Small intestine (tissue), 7 donors: Measurements from ENCODE around the gene MROH2A. TPM values are rescaled to one million over a fixed set of nuclear protein-coding genes. Genes with fewer than 3 reads are reported as not detected.

Experiments
- DNase-seq, 2 donors: peaks; one replicate each; pipeline versions ENCODE4 v3.0.0 to v3.0.0-alpha.2; 2013
- FAIRE-seq: peaks from 2 replicates; lab custom pipeline; 2012; peaks lifted over from hg19 to GRCh38; lab: Jason Lieb, UNC
- H3K27ac ChIP-seq, 3 donors: one replicate each; pipeline ENCODE4 v1.5.1; 2013; ENCODE audit warnings: low read length in 2 of 3, mild to moderate bottlenecking in 2 of 3, control low read depth in 1 of 3, inconsistent platforms in 1 of 3, low read depth in 1 of 3, moderate library complexity in 1 of 3
- H3K27me3 ChIP-seq, 3 donors: one replicate each; pipeline ENCODE4 v1.6.1; 2013; ENCODE audit warnings: low read length in 3 of 3, inconsistent platforms in 1 of 3; ENCODE audit not compliant: control insufficient read depth in 3 of 3, insufficient read depth in 3 of 3
- H3K36me3 ChIP-seq, 3 donors: one replicate each; pipeline ENCODE4 v1.6.1; 2013; ENCODE audit warnings: low read length in 3 of 3, inconsistent platforms in 1 of 3, low read depth in 1 of 3, mild to moderate bottlenecking in 1 of 3, moderate library complexity in 1 of 3; ENCODE audit not compliant: control insufficient read depth in 3 of 3, insufficient read depth in 2 of 3
- H3K4me1 ChIP-seq, 3 donors: one replicate each; pipeline ENCODE4 v1.6.1; 2013; ENCODE audit warnings: low read length in 2 of 3, inconsistent platforms in 1 of 3, low read depth in 1 of 3, mild to moderate bottlenecking in 1 of 3, moderate library complexity in 1 of 3; ENCODE audit not compliant: control insufficient read depth in 3 of 3, insufficient read depth in 2 of 3
- H3K4me3 ChIP-seq, 3 donors: one replicate each; pipeline ENCODE4 v1.5.1; 2013; ENCODE audit warnings: low read length in 3 of 3, control low read depth in 1 of 3, inconsistent platforms in 1 of 3, low read depth in 1 of 3, mild to moderate bottlenecking in 1 of 3, moderate library complexity in 1 of 3
- H3K9me3 ChIP-seq, 2 donors: one replicate each; pipeline ENCODE4 v1.6.1; 2013; ENCODE audit warnings: low read depth in 1 of 2, low read length in 1 of 2; ENCODE audit not compliant: control insufficient read depth in 2 of 2, insufficient read depth in 1 of 2
- WGBS, 3 donors: extraction: QIAGEN DNeasy Blood & Tissue Kit; methylation state at CpG; one replicate each; pipeline ENCODE4 v1.1.7; 2013; 5-methylcytosine and 5-hydroxymethylcytosine counted together
- polyA plus RNA-seq, 4 donors: library from polyadenylated mRNA; stranded (reverse) in 3 of 4; unstranded in 1 of 4; fragments of 200-250 nt in 3 of 4; fragments of 120-200 nt in 1 of 4; gene quantifications; one replicate each; pipeline versions ENCODE4 v1.2.1 to v1.2.3, GENCODE V29; 2013
- donor health status: healthy with polysubstance abuse.
- donor health status: control.
- donor health status: control.
- donor health status: Bipolar disorder and iron deficiency.
- donor health status: healthy.

The MROH2A gene
- polyA plus RNA-seq, 4 donors = 0.19 to 1.6 (median 0.42) TPM

- Histone ChIP-seq H3K27ac (no peak overlapping the region), H3K4me1 (peaks cover 0 to 23% (median 4%) of the 10 kb centered on the region in 3 donors), H3K4me3 (no peak overlapping the region), H3K9me3 (peaks cover 0 to 2% of the 10 kb centered on the region in 2 donors), H3K36me3 (no peaks in the 10 kb centered on the region), H3K27me3 (no peaks in the 10 kb centered on the region)
- no peak for FAIRE-seq
- no peak for DNase-seq
- WGBS, 3 donors = 90 to 100% (median 94%) methylated on average over 3 of the region's 3 CpGs
Observed at GRCh38 chr2:233821196-233821595, 43.1 kb downstream of the MROH2A start.

- FAIRE-seq (no peak), DNase-seq (no peak)
- Histone ChIP-seq H3K4me1 (peaks cover 0 to 19% (median 4%) of the 10 kb centered on the region in 3 donors), H3K9me3 (no peaks in the 10 kb centered on the region), H3K27ac (no peak overlapping the region), H3K36me3 (no peaks in the 10 kb centered on the region), H3K27me3 (no peaks in the 10 kb centered on the region), H3K4me3 (no peak overlapping the region)
- 70 to 91% (median 79%) methylated on average over 8 of the region's 8 CpGs for WGBS, 3 donors
Observed at GRCh38 chr2:233821709-233822100, 43.6 kb downstream of the MROH2A start.

GRCh38 chr2:233822101-233822771, 44.1 kb downstream of the MROH2A start:
- H3K27me3 ChIP-seq = no peaks in the 10 kb centered on the region
- DNase-seq (peak in 1 of 2 donors; percentile 82), FAIRE-seq (no peak)
- H3K9me3 ChIP-seq = no peaks in the 10 kb centered on the region
- H3K27ac ChIP-seq = peak overlapping the region in 1 of 3 donors; percentile 1
- H3K4me1 ChIP-seq = peaks cover 0 to 15% (median 4%) of the 10 kb centered on the region in 3 donors
- WGBS, 3 donors = 37 to 75% (median 60%) methylated on average over 21 of the region's 21 CpGs
- H3K36me3 ChIP-seq = no peaks in the 10 kb centered on the region
- H3K4me3 ChIP-seq = no peak overlapping the region

- Histone ChIP-seq H3K27ac (peak overlapping the region in 1 of 3 donors; percentile 1), H3K27me3 (no peaks in the 10 kb centered on the region), H3K4me3 (no peak overlapping the region), H3K36me3 (no peaks in the 10 kb centered on the region), H3K4me1 (peaks cover 0 to 7% (median 4%) of the 10 kb centered on the region in 3 donors), H3K9me3 (no peaks in the 10 kb centered on the region)
- DNase-seq (peak; percentile 9 to 86), FAIRE-seq (no peak)
- 56 to 76% (median 64%) methylated on average over 25 of the region's 25 CpGs for WGBS, 3 donors
Observed at GRCh38 chr2:233822781-233823730, 44.9 kb downstream of the MROH2A start.

- FAIRE-seq (no peak), DNase-seq (no peak)
- WGBS, 3 donors = 81 to 90% (median 89%) methylated on average over 8 of the region's 8 CpGs
- no peaks in the 10 kb centered on the region for H3K9me3 ChIP-seq
- no peak overlapping the region for H3K27ac ChIP-seq
- H3K27me3 ChIP-seq = no peaks in the 10 kb centered on the region
- H3K4me1 ChIP-seq = peaks cover 0 to 4% (median 0%) of the 10 kb centered on the region in 3 donors
- no peak overlapping the region for H3K4me3 ChIP-seq
- no peaks in the 10 kb centered on the region for H3K36me3 ChIP-seq
Observed at GRCh38 chr2:233823731-233824121, 45.6 kb downstream of the MROH2A start.

GRCh38 chr2:233824373-233824772, 46.2 kb downstream of the MROH2A start:
- WGBS, 3 donors = 75 to 92% (median 84%) methylated on average over 7 of the region's 7 CpGs
- FAIRE-seq (no peak), DNase-seq (no peak)
- no peaks in the 10 kb centered on the region for H3K36me3 ChIP-seq
- no peaks in the 10 kb centered on the region for H3K27me3 ChIP-seq
- peaks cover 0 to 4% (median 0%) of the 10 kb centered on the region in 3 donors for H3K4me1 ChIP-seq
- H3K27ac ChIP-seq = no peak overlapping the region
- no peak overlapping the region for H3K4me3 ChIP-seq
- H3K9me3 ChIP-seq = no peaks in the 10 kb centered on the region

GRCh38 chr2:233828546-233829192, 50.5 kb downstream of the MROH2A start:
- Histone ChIP-seq H3K27me3 (no peaks in the 10 kb centered on the region), H3K4me3 (no peak overlapping the region), H3K9me3 (no peaks in the 10 kb centered on the region), H3K4me1 (peaks cover 0 to 4% (median 0%) of the 10 kb centered on the region in 3 donors), H3K27ac (no peak overlapping the region), H3K36me3 (peaks cover 0 to 2% (median 0%) of the 10 kb centered on the region in 3 donors)
- FAIRE-seq (no peak), DNase-seq (no peak)
- 86 to 91% (median 90%) methylated on average over 24 of the region's 24 CpGs for WGBS, 3 donors
